Stimulated activated CD8-positive, alpha-beta memory T cell treated with anti-CD3 and anti-CD28 coated beads, Interleukin-4, amount 100 ng/mL, for 4 hours (primary cell): ENCODE measurements around the gene SPOP.
"Not testable (repeated sequence)": the region's sequence is repeated elsewhere in the genome, so short reads cannot be mapped to it uniquely, and the experiment has no call there.

Experiments used
- DNase-seq, 2 donors: peaks; one replicate each; pipeline ENCODE4 v3.0.0-alpha.2; 2020; ENCODE audit warnings: low read depth in 2 of 2, low spot score in 1 of 2

SPOP gene

GRCh38 chr17:49696233-49696761 is 18.4 kb upstream of the SPOP start:
- DNase-seq = peak; percentile 57 to 69

- DNase-seq = no peak
Measured at GRCh38 chr17:49695698-49696232, 17.9 kb upstream of the SPOP start.

DNA sequence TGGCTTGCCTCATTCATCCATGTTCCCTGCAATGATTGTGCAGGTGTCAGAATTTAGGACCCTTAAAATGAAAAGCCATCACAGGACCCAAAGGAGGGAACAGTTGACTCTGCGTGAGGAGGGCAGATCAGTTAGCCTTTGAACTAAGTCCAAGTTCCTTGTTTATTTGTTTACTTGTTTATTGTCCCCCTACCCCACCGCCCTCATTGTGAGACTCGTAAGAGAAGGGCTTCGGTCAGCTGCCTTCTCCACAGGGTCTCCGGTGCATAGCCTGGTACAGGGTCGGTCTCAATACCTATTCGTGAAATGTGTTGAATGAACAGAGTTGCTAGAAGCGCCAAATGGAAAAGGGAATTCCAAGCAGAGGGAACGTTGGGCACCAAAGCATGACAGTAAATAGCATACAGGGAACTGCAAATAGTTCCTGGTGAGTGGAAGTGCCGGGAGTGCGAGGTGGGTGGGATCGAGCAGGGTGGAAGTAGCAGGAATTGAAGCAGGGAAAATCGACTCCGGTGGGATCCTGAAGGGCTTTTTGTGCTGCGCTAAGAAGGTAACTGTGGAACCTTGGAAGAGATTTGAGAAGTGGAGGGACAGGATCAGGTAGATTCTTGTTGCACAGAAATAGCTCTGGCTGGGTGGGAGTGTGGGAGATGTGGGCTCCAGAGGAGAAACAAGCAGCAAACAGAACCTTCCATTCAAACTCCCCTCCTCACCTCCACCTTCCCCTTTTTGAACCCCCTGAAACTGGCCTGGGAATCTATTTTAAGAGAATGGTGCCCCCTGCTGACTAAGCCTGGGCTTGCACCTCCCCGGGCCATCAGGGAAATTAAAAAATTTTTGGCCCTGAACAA is 17.2 kb upstream of the SPOP start:
- peak; percentile 30 to 58 for DNase-seq

GRCh38 chr17:49692751-49693150 is 14.9 kb upstream of the SPOP start:
- no peak for DNase-seq

GRCh38 chr17:49691677-49692191 is 13.8 kb upstream of the SPOP start:
- no peak for DNase-seq

DNA sequence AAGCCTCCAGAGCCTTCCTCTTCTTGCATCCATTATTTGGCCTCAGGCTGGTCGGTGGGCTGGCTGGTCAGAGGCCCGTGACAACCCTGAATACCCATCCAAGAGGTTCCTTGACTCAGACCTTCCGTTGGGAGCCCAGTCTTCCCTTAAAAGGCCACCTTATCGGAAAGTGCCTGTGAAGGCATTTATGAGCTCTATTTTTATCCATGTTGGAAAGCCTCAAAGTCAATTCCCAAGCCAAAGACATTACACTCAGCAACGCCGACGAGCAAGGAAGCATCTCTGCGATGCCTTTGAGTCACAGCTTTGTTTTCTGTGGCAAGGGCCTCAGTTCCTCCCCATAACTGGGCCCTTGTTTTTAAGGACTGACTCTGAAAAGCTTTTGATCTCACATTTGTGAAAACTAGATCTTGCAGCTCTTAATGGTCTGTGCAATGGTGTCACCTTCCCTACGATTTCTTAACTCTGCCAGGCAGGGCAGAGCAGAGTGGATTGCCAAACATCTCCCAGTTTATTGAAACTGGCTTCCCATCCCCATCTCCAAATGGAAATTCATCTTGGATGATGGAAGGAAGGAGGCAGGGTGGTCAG is 13.3 kb upstream of the SPOP start:
- DNase-seq = no peak

GRCh38 chr17:49690256-49690655 is 12.4 kb upstream of the SPOP start:
- DNase-seq = no peak

DNA sequence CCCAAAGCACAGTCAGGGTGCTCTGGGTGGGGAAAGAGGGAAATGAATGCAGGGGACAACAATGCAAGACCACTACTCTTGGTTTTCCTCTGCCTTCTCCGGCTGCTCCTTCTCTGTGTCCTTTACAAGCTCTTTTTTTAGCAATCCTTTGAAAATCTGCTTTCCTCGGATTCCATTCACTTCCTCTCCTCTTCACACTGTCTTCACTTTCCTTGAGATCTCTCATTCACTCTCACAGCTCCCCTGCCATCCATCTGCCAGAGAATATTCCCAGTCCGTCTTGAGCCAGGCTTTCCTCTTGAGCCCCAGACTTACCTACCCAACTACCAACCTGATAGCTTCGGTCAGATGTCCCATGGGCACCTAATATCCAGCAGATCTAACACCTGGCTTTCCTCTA is 11.0 kb upstream of the SPOP start:
- DNase-seq = no peak

- no peak for DNase-seq
Measured at GRCh38 chr17:49687878-49688491, 10.1 kb upstream of the SPOP start.

GRCh38 chr17:49681106-49681979 is 3.4 kb upstream of the SPOP start:
- DNase-seq = no peak

DNA sequence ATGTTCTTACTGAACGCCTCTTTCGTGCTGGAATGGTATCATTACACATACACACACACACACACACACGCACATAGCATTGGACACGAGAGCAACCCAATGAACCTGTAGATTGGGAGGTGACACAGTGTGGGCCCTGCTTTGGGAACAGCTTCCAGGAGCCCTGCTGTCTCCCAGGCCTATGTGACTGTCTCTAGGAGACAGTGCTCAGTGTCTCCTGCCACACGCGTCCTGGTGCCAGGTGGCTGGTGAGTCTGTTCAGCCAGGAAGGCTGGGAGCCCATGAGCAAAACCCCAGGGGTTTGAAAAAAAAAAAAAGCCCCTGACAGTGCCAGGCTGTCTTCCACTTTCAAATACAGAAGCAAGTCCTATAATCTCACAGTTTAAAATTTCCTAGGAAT is 2.4 kb upstream of the SPOP start:
- no peak for DNase-seq

DNA sequence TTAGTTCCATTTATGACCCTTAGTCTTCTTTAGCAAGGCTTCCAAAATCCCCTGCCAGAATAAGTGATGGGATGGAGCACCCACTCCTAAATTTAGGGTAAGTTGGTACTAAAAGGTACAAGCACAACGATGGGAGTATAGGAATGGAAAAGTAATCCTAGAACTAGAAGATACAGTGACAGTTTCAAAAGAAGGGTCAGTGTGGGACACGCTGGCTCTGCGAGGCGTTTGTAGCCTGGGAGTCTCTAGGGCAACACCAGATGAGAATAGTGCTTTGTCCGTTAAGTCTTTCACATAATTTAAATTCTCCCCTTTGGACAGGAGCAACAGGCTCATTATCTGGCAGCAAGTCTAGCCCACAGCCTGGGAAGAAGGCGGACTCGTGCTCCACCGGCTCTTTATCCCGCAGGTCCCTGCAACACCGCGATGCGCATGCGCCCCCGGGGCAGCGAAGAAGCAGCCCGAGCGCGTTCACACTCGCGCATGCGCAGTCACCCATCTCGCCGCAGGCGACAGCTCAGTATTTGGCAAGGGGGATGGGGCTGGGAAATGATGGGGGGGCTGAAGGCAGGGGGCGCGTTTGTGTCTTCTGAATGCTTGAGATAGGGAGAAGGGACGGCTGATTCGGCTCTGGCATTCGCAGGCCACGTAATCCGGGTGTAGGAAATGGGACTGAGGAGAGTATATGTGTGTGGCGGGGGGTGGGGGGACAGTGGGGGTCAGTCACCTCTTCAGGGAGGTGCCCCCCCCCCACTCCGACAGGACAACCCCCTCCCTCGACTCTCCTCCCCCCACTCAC is 564 bp downstream of the SPOP start:
- DNase-seq = peak; percentile 93

DNA sequence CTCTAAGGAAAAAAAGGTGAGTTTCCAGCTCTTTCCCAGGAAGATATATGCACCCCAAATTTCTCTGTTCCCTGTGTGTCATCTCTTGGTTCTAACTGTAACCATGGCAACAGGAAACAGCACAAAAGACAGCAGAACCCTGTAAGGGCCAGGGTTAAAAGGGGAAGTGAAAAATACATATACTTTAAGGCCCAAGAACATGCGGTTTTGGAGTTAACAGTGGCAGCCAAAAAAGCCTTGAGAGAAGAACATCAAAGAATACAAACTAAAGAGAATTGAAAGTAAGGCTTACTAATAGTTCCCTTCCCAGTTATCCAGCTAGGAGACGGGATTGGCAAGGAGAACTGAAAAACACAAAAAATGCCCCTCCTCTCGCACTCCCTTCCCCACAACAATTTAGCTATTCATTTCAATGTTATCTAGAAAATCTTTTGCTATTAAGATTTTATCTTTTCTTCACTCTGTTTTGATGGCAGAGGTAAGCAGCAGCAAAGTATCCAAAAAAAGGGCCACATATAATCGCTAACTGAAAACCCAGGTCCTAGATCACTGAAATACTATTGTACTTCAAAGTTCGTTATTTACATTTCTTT is 1.5 kb downstream of the SPOP start:
- no peak for DNase-seq

- DNase-seq = no peak
Measured at GRCh38 chr17:49674507-49674906, 3.4 kb downstream of the SPOP start.

DNA sequence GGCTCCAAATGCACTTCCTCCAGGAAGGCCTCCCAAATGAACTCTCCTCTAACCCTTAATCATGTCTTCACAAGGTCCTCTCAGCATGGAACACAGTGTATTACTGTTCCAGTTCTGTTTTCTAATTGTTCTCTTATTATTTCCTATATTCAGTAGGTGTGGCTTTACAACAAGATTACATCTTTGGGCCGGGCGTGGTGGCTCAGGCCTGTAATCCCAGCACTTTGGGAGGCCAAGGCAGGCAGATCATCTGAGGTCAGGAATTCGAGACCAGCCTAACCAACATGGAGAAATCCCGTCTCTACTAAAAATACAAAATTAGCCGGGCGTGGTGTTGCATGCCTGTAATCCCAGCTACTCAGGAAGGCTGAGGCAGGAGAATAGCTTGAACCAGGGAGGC is 4.2 kb downstream of the SPOP start:
- not testable (repeated sequence) for DNase-seq

- DNase-seq = no peak
Measured at GRCh38 chr17:49670641-49671040, 7.3 kb downstream of the SPOP start.

GRCh38 chr17:49670002-49670401 is 7.9 kb downstream of the SPOP start:
- no peak for DNase-seq

GRCh38 chr17:49667854-49668253 is 10.0 kb downstream of the SPOP start:
- DNase-seq = no peak

DNA sequence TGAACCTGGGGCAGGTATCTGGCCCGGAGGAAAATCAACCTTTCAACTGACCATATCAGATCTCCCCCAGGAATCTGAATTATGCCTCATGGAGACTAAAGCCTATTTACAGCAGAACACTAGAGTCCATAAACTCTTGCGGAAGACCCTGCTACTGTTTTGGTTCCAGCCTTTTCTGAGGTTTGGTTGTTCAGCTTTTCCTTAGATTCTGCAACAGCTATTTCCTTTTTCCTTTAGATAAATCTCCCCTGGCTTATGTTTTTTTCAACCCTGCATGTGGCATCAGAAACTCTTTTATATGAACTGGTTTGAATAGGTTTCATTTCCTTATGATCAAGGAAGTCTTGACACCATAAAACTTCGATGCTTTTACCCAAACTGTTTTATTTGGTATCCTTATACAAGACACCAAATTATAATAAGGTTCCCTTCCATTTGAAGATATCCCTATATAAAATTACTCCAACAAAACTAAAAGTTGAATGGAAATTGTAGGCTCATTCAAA is 13.1 kb downstream of the SPOP start:
- no peak for DNase-seq
